ENCODE data around the gene GHRHR.

Gene GHRHR

DNA sequence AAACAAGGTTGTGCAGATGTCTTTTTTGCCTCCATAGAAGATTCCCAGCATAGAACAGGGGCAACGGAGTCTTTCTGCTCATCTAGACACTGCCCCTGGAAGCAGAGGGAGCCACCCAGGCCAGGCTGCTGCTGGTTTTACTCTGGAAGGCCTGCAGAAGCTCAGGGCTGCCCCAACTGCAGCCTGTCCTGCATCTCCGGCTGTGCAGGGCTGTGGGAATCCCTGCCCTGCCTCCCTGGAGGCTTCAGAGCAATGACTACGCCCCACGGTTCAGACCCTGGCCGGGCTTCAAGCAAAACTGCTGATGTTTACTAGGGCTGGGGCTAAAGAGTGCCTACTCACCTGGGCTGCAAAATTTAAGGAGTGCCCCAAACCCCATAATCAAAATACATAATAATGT lies 43.9 kb downstream of the GHRHR start:
- no peak for DNase-seq

DNA sequence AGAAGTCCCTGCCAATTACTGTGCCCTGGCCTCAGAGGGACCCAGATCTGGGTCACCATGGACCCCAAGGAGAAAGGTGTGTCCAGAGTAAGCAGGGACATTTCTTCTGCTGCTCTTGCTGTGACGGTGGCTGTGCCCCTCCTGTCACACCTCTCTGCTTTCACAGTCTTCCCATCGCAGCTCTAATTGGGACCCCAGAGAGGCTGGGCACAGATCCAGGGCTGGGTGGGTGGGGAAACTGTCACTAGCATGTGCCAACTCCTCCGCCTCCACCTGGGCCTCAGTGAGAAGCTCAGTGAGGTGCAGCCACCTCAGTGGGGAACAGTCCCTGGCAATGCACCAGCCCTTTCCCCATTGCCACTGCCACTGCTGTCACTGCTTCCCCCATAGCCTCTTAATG lies 51.1 kb downstream of the GHRHR start:
- no peak for DNase-seq

DNA sequence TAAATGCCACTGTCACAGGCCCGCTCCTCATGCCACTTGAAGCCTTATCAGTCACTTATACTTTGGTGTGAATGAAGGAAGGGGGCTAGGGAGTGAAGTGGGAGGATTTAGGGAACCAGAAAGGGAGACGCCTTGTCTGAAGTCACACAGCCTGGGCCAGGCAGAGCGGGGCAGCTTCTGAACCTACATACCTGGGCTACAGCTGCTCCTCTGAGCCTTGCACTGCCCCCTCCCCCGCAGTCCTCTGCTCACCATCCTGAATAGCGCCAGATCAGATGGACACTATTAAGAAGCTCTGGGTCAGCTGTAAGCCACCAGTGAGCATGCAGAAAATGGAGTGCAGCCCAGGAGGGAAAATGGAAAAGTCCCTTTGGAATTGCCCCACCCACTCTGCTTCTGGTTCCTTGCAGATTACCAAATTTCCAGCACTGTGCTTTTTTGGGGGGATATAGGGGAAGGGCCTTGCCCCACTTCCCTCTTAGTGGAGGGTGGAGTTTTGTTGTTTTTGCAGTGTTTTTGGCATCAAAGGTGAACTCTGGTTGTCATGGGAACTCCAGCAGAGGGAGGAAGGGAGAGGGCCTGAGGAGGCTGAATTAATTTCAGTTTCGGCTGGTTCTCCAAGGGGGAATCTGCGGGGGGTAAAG lies 53.4 kb downstream of the GHRHR start:
- no peak for DNase-seq

DNA sequence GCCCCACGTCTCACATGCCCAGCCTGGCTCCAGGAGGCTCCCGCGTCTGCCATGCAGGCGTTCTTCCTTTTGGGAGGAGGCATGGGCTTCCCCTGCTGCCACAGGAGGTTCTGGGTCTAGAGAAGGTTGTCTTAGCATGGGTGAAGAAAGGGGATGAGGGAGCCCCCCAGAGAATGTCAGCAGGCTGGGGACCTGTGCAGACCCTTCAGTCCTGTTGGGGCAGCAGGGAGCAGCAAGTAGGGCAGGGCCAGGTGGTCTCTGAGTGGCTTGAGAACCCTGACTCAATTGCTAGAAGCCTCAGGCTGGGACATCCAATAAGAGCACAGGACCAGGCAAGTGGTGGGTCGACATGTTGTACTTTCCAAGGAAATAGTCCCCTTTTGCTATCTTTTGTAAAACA lies 54.0 kb downstream of the GHRHR start:
- no peak for DNase-seq

DNA sequence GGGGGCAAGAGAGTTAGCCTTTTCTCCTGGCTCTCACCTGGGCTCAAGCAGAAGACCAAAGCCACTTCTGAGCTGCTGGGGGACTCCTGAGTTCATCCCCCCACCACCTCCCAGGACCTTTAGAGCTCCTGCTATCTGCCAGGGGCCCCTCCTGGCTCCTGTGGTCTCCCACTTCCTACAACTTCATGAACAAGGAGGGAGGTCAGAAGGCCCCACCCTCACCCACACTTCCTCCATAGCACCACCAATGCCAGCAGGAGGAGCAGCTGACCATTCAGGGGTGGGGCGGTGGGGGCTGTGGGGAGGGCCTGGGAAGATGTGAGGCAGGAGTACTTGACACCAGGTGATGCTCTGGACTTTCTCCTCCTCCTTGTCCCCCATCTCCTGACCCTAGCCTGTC lies 55.8 kb downstream of the GHRHR start:
- no peak for DNase-seq

DNA sequence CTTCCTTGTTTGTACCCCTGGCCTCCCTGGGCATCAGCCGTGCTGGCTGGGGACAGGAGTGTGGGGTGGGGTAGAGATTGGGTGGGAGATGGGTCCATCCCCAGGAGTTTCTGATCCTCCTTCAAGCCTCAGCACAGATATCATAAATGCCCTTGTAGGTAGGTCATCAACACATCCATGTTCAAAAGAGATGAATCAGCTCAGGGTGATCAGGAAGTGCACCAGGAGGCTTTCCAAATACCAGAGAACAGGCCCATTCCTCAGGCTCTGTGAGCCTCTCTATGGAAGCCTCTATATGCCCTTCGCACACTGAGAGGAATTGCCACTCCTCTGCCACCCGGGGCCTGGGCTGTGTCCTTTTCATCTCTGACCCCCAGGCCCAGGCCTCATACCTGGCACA lies 56.4 kb downstream of the GHRHR start:
- DNase-seq, result no peak

DNA sequence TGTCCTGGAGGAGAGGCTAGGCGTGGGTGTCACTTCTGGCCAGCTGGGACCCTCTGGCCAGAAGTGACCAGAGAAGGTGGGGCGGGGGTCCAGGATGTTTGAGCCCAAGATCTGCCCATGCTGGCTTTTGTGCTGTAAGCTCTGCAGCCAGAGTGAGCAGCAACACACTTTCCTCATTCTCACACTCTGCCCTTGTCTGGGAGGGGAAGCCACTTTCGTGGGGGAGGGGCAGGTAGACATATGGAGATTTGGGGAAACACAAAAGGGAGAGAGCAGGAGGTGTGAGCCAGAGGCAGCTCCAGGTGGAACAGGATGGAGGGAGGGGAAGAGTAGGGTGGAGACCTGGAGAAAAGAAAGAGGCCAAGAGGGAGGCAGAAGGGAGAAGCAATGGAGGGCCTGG lies 56.9 kb downstream of the GHRHR start:
- no peak for DNase-seq

DNA sequence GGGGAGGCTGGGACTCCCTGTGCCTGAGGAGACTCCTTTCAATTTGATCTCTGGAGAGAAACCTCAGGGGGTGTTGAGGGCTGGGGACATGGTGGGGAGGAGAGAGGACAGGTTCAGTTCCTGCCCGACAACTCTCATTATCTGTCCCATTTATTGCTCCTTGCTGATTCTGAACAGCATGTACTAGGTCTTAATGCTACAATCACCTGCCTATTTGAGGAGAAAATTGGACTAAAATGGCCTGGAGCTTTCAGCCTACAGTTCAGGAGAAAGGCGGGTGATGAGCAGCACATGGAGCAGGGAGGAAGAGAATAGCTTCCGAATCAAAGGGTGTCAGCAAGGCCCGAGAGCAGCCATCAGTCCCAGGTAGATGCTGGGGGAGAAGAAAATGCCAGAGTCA lies 58.4 kb downstream of the GHRHR start:
- no peak for DNase-seq

DNA sequence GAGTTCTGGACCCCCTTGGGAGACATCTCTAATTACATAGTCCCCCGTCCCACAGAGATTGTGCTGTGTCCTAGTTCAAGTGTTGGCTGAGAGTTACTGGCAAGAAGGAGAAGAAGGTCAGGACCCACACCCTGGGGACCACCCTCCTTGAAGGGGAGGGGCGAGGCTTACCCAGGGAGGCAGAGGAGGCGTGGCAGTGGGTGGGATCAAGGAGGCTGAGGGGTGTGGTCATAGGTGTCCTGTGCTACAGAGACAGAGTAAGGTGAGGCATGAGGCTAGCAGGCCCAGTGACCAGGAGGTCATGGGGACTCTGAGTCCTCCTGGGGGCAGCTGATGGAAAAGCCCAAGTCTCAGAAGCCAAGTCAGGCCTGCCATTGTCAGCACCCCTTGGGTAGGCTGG lies 59.0 kb downstream of the GHRHR start:
- no peak for DNase-seq

DNA sequence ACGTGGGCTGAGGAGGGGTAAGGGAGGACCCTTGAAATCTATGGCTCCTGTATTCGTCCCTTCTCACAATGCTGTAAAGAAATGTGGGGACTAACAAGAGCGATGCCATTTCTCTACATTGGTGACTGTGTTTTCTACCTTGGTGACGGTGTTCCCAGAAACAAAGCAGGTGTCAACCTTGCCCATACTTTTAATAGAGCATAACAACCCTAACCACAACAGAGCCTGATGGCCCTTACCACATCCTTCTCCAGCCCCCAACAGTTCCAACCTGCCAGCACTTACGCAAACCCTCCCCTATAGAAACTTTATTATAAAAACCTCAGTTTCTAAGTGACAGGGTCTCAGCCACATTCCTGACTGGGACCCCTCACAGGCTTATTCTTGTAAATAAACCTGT lies 60.1 kb downstream of the GHRHR start:
- DNase-seq, result no peak

DNA sequence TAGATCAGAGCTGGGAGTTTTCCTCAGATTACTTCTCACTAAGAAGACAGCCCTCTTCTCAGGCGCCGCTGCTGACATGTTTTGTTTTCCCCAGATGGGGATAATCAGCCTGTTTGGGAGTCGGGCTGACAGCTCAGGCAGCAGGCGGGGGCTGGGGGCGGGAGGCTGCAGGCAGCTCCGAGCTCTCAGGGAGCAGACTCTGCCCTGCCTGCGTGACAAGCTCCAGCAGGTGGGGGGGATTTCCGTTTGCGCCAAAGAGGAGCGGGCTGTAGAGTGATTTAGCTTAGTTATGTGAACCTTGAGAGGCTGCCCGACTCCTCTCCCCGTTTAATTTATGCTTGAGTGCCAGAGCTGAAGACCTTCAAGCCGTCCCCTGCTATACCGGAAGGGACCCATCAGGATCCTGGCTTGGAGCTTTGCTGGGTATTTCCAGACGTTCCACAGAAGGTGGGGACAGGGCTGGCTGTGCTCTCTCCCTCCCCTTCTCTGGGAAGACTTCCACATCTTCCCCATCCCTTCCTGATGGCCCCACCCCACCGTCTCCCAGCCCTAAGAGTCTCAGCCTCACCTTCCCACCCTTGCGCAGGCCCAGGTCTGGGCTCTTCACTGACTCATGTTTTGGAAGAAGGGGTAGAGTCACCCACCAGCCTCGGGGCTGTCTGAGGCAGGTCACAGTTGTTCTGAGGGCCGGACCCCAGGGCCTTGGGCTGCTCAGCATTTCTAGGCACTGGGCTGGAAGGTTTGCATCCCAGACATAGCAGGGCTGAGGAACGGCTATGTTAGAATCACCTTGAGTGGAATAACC lies 63.6 kb downstream of the GHRHR start:
- peak; percentile 61 for DNase-seq

DNA sequence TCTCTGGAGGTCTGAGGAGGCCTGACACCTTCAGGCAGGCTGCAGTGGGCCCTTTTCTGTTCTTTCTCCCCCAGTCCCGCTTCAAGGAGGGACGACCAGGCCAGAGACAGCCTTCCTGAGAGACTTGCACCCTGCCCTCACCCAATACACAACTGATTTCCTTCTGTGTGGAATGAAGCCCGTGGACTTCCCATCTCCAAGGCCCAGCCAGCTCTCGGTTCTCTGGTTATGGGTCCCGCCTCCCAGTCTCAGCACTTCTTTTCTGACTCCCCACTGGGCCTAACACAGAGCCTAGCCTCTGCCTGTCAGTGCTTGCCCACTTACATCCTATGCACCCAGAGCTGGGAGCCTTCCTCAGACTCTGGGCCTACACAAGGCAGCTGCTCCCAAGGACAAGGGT lies 64.3 kb downstream of the GHRHR start:
- DNase-seq, result no peak

DNA sequence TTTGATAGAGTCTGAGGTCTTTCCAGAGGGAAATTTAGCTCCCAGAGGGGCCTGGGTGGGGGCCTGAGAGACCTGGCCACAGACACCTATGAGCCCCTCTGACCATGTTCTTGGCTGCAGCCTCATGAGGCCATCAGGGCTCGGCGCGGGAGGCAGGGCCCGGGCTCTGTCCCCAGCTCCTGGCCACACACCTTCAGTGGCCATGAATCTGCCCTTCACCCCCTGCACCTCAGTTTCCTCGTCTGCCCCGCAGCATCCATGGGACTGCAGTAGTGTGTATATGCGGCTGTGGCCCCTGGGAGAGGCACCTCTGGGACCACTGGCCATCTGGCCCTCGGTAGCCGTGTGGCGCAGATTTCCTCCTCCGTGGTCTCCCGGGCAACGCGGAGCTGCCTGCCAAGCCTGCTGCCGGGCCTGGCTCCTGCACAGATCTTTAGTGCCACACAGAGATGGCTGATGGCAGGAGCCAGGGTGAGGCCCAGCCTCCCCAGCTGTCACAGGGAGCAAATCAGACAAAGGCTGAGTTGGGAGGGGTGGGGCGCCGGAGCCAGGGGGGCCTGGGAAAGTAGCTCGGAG lies 64.8 kb downstream of the GHRHR start:
- no peak for DNase-seq

Measured in right kidney (tissue), 1 donor.